SK-N-SH (cell line): ENCODE results near the gene CDRT15.

Source experiments
- CHD2 ChIP-seq: fragments of 150-350 bp; IDR thresholded peaks from 2 replicates; pipeline ENCODE4 v1.6.1; 2018; ENCODE audit warnings: low read length; ENCODE audit not compliant: partially characterized antibody
- EP300 ChIP-seq, 2 experiments: IDR thresholded peaks; 2 replicates each; pipeline versions ENCODE4 v1.4.0 to v1.6.1; 2012; ENCODE audit warnings: borderline replicate concordance in 1 of 2, low read depth in 1 of 2, low read length in 1 of 2
- JUND ChIP-seq: IDR thresholded peaks from 2 replicates; pipeline ENCODE4 v1.4.0; 2012
- MAX ChIP-seq: IDR thresholded peaks from 2 replicates; pipeline ENCODE4 v1.4.0; 2012; ENCODE audit warnings: low read depth
- MXI1 ChIP-seq: IDR thresholded peaks from 2 replicates; pipeline ENCODE4 v1.6.1; 2012; ENCODE audit warnings: mild to moderate bottlenecking, low read depth, low read length, improper control_type of control experiment
- POLR2AphosphoS5 ChIP-seq: IDR thresholded peaks from 2 replicates; pipeline ENCODE4 v1.6.1; 2012; ENCODE audit warnings: low read depth, low read length
- RAD21 ChIP-seq: IDR thresholded peaks from 2 replicates; pipeline ENCODE4 v1.6.1; 2012; ENCODE audit warnings: mild to moderate bottlenecking, low read length
- REST ChIP-seq: IDR thresholded peaks from 2 replicates; pipeline ENCODE4 v1.6.1; 2012; ENCODE audit warnings: mild to moderate bottlenecking, low read depth, low read length, moderate library complexity
- TCF12 ChIP-seq: IDR thresholded peaks from 2 replicates; pipeline ENCODE4 v1.4.0; 2012
- TF ChIP-seq, protein P1 (sequence below): fragments of 200-600 bp; sonication (generic); IDR thresholded peaks from 2 replicates; pipeline ENCODE4 v1.6.1; 2017; ENCODE audit warnings: antibody characterized with exemption, mild to moderate bottlenecking, moderate library complexity

- TF ChIP-seq RAD21 = no peak
- no peak for TF ChIP-seq EP300 (IDR thresholded peaks at IDR 0.05; ENCODE audit: borderline replicate concordance in 1 of 2, low read depth in 1 of 2, low read length in 1 of 2)
- TF ChIP-seq MAX = no peak
- TF ChIP-seq CHD2 = no peak
- TF ChIP-seq JUND = no peak
- TF ChIP-seq TCF12 = no peak
- TF ChIP-seq, protein P1, sequence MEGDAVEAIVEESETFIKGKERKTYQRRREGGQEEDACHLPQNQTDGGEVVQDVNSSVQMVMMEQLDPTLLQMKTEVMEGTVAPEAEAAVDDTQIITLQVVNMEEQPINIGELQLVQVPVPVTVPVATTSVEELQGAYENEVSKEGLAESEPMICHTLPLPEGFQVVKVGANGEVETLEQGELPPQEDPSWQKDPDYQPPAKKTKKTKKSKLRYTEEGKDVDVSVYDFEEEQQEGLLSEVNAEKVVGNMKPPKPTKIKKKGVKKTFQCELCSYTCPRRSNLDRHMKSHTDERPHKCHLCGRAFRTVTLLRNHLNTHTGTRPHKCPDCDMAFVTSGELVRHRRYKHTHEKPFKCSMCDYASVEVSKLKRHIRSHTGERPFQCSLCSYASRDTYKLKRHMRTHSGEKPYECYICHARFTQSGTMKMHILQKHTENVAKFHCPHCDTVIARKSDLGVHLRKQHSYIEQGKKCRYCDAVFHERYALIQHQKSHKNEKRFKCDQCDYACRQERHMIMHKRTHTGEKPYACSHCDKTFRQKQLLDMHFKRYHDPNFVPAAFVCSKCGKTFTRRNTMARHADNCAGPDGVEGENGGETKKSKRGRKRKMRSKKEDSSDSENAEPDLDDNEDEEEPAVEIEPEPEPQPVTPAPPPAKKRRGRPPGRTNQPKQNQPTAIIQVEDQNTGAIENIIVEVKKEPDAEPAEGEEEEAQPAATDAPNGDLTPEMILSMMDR = no peak
- no peak for TF ChIP-seq POLR2AphosphoS5
- no peak for TF ChIP-seq MXI1
- TF ChIP-seq REST = no peak
Measured at GRCh38 chr17:14204546-14204945, 32.1 kb downstream of the CDRT15 start.
